AG04449 (cell line): ENCODE results near the gene PPM1H.
"Not testable (repeated sequence)": the region's sequence is repeated elsewhere in the genome, so short reads cannot be mapped to it uniquely, and the experiment has no call there.

Experiments used
- CTCF ChIA-PET: fragments of 350-600 bp; formaldehyde crosslinking; extraction: SDS; loops from one replicate; lab custom pipeline; 2021; ENCODE audit warnings: antibody characterized with exemption; lab: Yijun Ruan, JAX
- POLR2A ChIA-PET: fragments of 400-600, 350-600 bp; formaldehyde crosslinking; extraction: SDS; loops from one replicate; lab custom pipeline; 2020; ENCODE audit warnings: antibody characterized with exemption, inconsistent platforms; lab: Yijun Ruan, JAX
- DNase-seq: peaks from one replicate; pipeline ENCODE4 v3.0.0-alpha.2; 2010; ENCODE audit warnings: low read depth, low spot score
- H3K4me3 ChIP-seq: 2 replicates; pipeline ENCODE4 v1.5.1; 2011; ENCODE audit warnings: low read depth, mild to moderate bottlenecking, control low read depth, low read length
- CTCF ChIP-seq: IDR thresholded peaks from one replicate; pipeline ENCODE4 v1.5.1; 2011; ENCODE audit warnings: mild to moderate bottlenecking, moderate library complexity, low read length, control low read depth, inconsistent platforms; ENCODE audit not compliant: insufficient read depth; ENCODE audit errors: missing control alignments

The PPM1H gene

GRCh38 chr12:62737188-62737587 is 197.8 kb downstream of the PPM1H start:
- ChIA-PET CTCF (interaction anchor here (1.3 to 1.4 kb wide), 3 partner anchors 57 to 156 kb away, joined by 3 to 4 read pairs (median 4); no protein-coding TSS in a partner anchor), POLR2A (interaction anchor here (1.0 kb wide), 1 partner anchor 134 kb away, joined by 5 read pairs; no protein-coding TSS in a partner anchor)
- no peak for DNase-seq
- no peak overlapping the region for H3K4me3 ChIP-seq
- no peak for TF ChIP-seq CTCF

DNA sequence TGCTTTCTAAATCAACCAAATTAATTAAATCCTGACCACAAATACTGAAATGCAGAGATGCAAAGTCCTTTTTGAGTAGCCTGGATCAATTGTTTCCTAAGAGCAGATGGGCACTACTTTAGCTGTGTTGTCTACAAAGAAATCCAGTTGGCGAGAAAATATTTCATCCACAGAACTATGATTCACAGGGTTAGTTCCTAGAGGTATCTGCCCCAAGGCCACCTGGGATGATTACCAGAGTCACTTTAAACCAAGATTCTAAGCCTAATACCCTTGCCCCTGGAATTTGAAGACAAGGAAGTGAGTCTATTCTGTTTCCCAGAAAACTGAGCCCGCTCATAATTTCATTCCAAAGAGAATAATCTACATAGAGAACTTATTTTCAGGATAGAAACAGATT is 198.4 kb downstream of the PPM1H start:
- no peak for TF ChIP-seq CTCF
- ChIA-PET CTCF (interaction anchor here (0.9 kb wide), 1 partner anchor 33 kb away, joined by 4 read pairs; no protein-coding TSS in a partner anchor), POLR2A (interaction anchor here (1.0 kb wide), 1 partner anchor 134 kb away, joined by 5 read pairs; no protein-coding TSS in a partner anchor)
- DNase-seq: no peak
- no peak overlapping the region for H3K4me3 ChIP-seq

- TF ChIP-seq CTCF: no peak
- POLR2A ChIA-PET: interaction anchor here (0.7 kb wide), 1 partner anchor 127 kb away, joined by 4 read pairs; no protein-coding TSS in a partner anchor
- no peak overlapping the region for H3K4me3 ChIP-seq
- no peak for DNase-seq
- CTCF ChIA-PET: no interaction called here
Measured at GRCh38 chr12:62732861-62733427, 202.0 kb downstream of the PPM1H start.

DNA sequence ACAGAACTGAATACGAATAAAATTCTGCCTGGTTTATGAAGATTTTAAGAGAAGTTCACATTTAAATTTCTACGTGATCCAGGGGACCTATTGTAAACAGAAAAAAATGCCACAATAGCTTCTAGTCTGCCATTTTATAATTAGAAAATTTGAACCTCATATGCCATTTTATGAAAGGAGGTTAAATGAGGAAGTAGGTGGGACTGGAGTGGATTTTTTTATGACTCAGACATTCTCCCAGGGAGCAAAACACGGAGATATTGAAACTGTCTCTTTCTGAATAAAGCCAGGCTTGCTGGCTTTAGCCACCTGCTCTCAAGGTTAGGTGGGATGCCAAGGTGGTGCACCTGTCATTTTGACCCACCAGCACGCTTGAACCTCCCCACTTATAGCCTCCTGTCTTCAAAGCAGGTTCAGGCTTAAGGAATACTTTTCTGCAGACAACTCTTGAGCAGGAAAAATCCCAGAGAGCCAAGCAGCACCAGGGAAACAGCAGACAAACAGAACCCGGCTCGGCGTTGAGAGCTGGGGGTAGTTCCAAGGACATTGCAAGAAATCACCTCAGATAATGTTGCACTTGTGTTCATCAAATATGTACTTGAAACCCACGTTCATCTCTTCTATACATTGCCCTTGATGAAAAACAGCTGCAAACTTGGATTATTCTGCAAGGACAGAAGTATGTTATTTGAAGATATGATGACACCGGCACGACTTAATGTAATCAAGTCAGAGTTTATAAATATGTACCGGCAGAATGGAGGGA is 203.7 kb downstream of the PPM1H start:
- DNase-seq: no peak
- TF ChIP-seq CTCF: no peak
- POLR2A ChIA-PET: interaction anchor here (0.7 to 1.8 kb wide), 8 partner anchors 15 to 128 kb away, joined by 3 to 14 read pairs (median 4); no protein-coding TSS in a partner anchor
- CTCF ChIA-PET: interaction anchor here (0.7 to 1.7 kb wide), 7 partner anchors 27 to 339 kb away, joined by 3 to 5 read pairs (median 4); no protein-coding TSS in a partner anchor
- H3K4me3 ChIP-seq: no peak overlapping the region

- CTCF ChIA-PET: interaction anchor here (0.7 to 1.7 kb wide), 4 partner anchors 28 to 340 kb away, joined by 3 to 5 read pairs (median 4); no protein-coding TSS in a partner anchor
- POLR2A ChIA-PET: interaction anchor here (0.9 to 1.8 kb wide), 5 partner anchors 15 to 127 kb away, joined by 3 to 14 read pairs (median 4); no protein-coding TSS in a partner anchor
- peak; percentile 70 for DNase-seq
- TF ChIP-seq CTCF: no peak
- no peak overlapping the region for H3K4me3 ChIP-seq
Measured at GRCh38 chr12:62730649-62731048, 204.3 kb downstream of the PPM1H start.

DNA sequence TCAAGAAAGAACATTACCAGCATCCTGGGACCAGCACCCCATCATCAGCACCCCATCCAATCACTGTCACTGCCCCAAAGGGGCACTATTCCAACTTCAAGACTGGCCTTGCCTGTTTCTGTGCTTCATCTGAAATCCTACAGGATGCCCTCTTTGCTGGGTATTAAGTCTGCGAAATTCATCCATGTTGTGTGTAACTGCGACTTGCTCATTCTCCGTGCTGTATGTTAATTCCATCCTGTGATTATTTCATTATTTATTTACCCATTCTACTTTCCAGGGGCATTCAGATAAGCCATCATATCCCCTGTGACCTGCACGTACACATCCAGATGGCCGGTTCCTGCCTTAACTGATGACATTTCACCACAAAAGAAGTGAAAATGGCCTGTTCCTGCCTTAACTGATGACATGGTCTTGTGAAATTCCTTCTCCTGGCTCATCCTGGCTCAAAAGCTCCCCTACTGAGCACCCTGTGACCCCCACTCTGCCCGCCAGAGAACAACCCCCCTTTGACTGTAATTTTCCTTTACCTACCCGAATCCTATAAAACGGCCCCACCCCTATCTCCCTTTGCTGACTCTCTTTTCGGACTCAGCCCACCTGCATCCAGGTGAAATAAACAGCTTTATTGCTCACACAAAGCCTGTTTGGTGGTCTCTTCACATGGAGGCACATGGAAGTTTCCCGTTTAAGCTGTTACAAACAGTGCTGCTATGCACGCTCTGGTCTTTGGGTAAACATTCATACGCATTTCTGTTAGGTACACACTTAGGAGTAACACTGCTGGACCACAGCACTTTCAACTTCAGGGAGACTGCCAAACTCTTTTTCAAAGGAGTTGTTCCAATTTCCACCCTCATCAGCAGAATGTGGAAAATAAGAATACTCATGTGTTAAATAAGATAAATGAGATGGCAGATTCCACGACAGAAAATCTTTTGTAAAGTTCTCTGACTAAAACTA is 205.1 kb downstream of the PPM1H start:
- ChIA-PET CTCF (interaction anchor here (1.0 to 1.8 kb wide), 4 partner anchors 27 to 293 kb away, joined by 3 to 6 read pairs (median 4); no protein-coding TSS in a partner anchor), POLR2A (interaction anchor here (1.0 to 1.8 kb wide), 2 partner anchors 26 to 127 kb away, joined by 6 to 14 read pairs; no protein-coding TSS in a partner anchor)
- DNase-seq: not testable (repeated sequence)

More for the DNA sequence above, 205.1 kb downstream of the PPM1H start:
- H3K4me3 ChIP-seq: not testable (repeated sequence)
